AG10803 (cell line): Measurements from ENCODE around the gene SEPTIN10.

Experiments used
- DNase-seq: peaks from one replicate; pipeline ENCODE4 v3.0.0; 2010; ENCODE audit warnings: low read depth
- H3K4me3 ChIP-seq: 2 replicates; pipeline ENCODE4 v1.5.1; 2011; ENCODE audit warnings: mild to moderate bottlenecking, low read length, control low read depth
- TF ChIP-seq, protein P1 (sequence below): conservative IDR thresholded peaks from 2 replicates; pipeline ENCODE4 v1.5.1; 2011; ENCODE audit warnings: mild to moderate bottlenecking, low read length, control low read depth, inconsistent platforms

SEPTIN10 gene

GRCh38 chr2:109531221-109531620, 82.5 kb downstream of the SEPTIN10 start:
- DNase-seq = no peak
- H3K4me3 ChIP-seq = no peak overlapping the region
- TF ChIP-seq, protein P1, sequence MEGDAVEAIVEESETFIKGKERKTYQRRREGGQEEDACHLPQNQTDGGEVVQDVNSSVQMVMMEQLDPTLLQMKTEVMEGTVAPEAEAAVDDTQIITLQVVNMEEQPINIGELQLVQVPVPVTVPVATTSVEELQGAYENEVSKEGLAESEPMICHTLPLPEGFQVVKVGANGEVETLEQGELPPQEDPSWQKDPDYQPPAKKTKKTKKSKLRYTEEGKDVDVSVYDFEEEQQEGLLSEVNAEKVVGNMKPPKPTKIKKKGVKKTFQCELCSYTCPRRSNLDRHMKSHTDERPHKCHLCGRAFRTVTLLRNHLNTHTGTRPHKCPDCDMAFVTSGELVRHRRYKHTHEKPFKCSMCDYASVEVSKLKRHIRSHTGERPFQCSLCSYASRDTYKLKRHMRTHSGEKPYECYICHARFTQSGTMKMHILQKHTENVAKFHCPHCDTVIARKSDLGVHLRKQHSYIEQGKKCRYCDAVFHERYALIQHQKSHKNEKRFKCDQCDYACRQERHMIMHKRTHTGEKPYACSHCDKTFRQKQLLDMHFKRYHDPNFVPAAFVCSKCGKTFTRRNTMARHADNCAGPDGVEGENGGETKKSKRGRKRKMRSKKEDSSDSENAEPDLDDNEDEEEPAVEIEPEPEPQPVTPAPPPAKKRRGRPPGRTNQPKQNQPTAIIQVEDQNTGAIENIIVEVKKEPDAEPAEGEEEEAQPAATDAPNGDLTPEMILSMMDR = no peak

- H3K4me3 ChIP-seq = no peak overlapping the region
- TF ChIP-seq, protein P1 = no peak
- DNase-seq = no peak
Measured at GRCh38 chr2:109530712-109531111, 83.1 kb downstream of the SEPTIN10 start.

DNA sequence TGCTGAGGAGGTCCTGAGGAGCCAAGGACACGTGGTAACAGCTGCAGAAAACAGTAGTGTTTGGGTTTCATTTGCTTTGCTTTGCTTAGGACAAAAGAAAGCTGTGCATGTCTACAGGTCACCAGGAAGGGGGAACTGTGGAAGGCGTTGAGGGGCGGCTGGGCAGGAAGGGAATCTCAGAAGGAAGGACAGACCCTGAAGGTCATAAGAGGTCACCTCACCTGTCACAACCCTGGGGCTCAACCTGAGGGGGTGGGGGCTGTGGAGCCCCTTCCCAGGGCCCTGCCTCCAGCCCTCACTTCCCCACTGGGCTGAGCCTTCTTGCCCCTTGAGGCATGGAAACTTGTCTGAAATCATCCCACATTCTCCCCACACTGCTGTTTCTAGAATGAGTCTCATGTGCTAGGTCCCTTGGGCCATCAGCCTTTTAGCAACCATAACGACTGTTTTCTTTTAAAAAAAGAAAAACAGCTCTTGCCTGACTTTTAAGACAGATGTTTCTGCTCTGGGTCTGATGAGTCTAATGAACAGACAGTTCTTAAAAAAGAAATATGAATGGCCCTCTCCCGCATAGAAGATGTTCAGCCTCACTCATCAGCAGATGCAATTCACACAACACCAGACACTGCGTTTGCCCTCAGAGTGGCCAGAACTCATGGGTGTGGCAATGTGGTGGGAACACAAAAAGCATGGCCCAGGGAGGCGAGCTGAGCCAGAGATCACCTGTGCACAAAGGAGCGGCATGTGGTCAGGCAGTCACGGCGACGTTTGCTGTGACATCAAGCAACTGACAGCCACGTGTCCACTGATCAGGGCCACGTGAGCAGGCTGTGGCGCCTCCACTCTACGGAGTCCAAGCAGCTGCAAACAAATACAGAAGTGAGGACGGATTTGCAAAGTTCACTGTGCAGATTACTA, 84.0 kb downstream of the SEPTIN10 start:
- no peak overlapping the region for H3K4me3 ChIP-seq
- DNase-seq = peak; percentile 29
- TF ChIP-seq, protein P1 = no peak

DNA sequence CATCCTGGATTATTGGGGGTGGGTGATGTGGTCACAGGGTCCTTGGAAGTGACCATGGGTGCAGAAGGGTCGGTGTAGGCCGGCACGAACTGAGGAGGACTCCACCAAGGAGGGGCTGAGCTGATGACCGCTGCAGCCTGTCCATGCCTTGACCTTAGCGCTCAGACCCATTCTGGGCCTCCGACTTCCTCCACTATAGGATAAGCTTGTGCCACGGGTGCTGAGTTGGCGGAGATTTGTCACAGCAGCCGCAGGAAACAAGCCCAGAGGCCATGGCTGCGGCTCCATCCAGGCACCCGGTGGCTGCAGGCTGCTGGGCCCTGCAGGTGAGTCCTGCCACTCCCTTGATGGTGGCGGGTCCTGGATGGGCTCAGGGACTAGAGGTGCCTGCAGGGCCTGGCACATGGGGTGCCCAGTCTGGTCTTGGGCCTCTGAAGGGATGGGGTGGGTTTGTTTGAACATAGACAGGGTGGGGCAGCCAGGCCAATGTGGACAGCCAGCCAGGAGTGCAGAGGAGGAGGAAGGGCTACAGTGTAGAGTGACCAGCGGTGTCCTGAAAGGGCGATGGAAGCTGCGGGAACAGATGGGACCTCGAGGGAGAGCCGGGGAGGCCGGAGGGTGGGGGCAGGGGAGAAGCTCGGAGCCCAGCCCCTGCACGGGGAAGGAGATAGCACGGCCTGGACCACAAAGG, 84.8 kb downstream of the SEPTIN10 start:
- no peak for DNase-seq
- TF ChIP-seq, protein P1 = no peak

DNA sequence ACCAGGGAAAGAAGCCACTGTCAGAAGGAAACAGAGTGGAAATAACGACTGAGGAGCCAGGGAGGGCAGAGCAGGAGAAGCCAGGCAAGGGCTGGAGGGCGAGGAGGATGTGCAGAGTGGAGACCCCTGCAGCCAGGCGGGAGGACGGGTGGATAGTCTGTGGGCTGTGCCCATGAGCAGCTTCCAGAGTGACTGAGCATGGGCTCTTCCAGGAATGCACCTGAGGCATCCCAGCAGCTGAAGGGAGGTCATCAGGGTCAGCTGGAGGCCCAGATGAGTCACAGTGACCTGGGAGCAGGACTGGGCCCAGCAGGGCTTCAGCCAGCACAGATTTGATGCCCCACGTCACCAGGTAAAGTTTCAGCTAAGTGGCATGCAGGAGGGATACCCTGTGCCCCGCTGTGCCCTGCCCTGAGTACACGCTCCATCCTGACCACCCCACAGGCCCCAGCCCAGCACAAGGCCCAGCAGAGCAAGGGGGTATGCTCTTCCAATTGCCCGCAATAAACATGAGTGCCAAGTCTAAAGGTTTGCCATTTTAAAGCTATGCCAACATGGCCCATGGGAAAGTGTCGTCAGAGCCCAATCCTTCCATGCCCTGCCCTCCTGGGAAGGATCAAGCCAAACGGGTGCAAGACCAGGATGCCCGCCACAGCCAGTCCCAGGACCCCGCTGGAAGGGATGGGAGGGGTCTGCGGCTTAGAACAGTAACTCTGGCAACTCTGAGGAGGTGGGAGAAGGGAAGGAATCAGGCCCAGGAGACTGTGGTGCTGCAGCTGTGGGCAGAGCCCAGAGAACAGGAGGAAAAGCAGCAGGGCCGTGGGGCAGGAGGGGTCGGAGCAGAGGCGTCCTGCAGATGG, 85.7 kb downstream of the SEPTIN10 start:
- DNase-seq = no peak

More for the DNA sequence above, 84.8 kb downstream of the SEPTIN10 start:
- no peak overlapping the region for H3K4me3 ChIP-seq

DNA sequence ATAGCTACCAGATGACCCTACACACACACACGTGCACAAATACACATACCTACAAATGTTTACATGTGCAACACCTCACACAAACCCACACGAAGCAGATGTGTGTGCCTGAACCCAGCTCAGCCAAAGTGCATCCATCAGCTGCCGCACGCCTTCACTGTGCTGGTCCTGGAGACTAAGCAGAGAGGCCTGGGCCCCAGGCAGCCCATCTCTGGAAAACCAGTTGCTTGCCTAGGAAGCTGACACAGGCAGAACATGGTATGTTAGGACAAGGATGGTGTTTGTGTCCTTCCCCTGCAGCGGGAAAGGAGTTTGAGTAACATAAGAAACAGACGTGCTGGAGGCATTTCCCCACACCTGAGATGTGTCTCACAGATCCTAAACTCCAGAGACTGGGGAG, 86.7 kb downstream of the SEPTIN10 start:
- no peak for DNase-seq
- no peak overlapping the region for H3K4me3 ChIP-seq
- TF ChIP-seq, protein P1 = no peak

More for the DNA sequence above, 85.7 kb downstream of the SEPTIN10 start:
- TF ChIP-seq, protein P1 = no peak
- H3K4me3 ChIP-seq = no peak overlapping the region
